HG03354 (cell line): Measurements from ENCODE around the gene THOC6.

Experiments
- ATAC-seq: cut with Tn5 transposase; IDR thresholded peaks from one replicate; pipeline ENCODE4 v1.9.1; 2021; ENCODE audit warnings: mild to moderate bottlenecking; ENCODE audit not compliant: unreplicated experiment, poor library complexity, severe bottlenecking

Gene THOC6

DNA sequence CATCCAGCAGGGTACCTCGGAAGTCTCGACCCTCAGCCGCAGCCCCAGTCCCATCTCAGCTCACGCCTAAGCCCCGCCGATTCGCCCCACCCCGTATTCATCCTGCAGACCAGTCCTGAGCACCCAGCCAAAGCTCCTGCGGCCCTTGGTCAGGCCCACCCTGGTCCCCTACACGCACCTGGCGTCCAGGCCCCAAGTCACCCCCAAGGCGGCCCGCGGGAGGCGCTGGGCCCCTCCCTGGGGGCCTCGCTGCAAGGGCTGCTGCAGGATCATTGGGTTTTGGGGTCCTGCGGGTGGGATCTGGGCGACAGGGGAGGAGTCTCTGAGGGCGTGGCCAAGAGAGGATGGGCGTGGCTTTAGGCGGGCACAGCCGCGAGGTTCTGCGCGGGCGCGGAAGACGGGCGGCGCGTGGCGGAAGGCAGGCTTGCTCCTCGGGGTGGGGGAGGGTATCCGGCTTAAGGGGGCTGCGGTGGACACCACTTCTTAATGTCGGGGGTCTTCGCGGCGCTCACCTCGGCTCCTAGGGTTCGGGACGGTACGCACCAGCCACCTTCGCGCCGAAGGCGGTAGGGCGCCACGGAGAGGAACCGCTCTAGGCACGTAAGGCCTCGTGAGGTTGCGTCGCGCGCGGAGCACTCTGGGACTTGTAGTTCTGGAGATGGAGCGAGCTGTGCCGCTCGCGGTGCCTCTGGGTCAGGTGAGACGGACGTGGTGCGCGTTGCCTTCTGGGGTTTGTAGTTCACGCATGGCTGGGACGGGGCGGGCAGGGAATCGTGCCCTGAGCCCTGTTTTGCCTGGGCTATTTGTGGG is at the start of gene THOC6, which contains the start of gene HCFC1R1:
Gene THOC6, plus strand, starts transcription at position 367 of the 810 bp plus-strand sequence. Its CDS starts 292 bp downstream, at position 659.
Gene HCFC1R1, minus strand, starts transcription at position 274 of the 810 bp plus-strand sequence. Its CDS starts 1 bp downstream, at position 273.
- ATAC-seq: peak; percentile 73

DNA sequence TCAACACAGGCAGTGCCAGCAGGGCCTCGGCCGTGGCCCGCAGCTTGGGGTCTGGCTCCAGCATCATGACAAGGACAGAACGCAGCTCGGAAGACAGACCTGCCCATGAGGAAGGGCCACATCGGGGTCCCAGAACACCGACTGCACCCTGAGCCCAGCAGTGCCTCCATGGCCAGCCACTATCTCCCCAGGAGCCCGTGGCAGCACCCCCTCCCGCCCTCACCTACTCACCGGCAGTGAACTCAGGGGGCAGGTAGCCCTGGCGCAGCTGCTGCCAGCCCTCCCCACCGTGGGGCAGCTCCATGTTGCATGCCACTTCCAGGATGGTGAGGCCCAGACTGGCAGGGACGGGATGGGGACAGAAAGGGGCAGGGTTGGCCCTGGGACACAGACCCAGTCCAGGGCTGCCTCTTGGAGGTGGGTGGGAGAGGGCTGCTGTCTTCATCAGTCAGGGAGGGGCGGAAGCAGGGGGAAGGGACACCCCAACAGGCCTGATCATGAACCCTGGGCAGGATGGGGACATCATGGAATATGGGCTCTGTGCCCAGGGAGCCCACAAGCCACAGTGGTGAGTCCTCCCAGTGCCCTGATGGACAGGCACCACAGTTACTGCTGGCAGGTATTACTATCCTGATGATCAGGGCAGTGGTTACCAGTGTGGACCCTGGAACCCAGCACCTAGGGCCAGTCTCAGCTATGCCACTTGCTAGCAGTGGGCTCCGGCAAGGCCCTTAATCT is 49.3 kb upstream of the THOC6 start:
- no peak for ATAC-seq

DNA sequence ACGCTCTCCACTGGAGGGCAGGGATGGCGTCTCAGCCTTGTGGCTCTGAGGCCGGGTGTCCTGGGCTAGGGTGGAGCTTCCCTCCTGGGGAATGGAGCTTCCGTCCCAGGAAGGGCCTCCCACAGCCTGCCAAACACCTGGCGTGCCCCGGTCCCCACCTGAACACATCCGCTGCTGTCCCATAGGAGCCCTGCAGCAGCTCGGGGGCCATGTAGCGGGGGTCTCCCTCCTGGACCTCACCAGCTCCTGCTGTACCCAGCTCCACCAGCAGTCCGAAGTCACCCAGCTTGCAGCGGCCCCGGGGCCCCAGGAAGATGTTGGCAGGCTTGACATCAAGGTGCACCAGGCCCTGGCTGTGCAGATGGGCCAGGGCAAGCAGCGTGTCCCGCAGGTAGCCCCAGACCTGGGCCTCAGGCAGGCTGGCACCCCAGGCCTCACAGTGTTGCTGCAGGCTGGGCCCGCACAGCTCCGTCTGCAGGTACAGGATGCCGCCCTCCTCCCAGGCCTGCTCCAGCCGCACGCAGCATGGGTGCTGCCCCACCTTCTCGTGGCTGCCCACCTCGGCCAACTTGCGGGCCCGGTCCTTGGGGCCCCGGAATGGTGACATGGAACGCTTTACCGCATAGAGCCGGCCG is 48.6 kb upstream of the THOC6 start:
- ATAC-seq: no peak

DNA sequence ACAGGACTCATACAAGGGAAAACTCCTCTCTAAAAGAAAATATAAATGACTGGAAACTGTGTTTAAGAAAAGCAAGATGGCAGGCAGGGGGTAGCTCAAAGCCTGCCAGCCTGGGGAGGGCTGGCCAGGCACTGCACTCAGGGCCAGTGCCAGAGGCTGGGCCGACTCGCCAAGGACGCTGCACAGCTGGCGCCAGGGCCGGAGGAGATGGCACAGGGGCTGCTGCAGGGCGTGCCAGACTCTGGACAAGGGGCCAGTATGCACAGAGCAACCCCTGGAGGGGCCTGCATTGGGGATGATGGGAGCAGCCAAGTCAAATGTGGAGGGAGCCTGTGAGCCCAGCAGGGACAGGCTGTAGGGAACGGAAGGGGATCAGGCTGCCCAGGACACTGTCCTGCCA is 47.6 kb upstream of the THOC6 start:
- no peak for ATAC-seq

GRCh38 chr16:2976673-2977072 is 47.2 kb upstream of the THOC6 start:
- no peak for ATAC-seq

GRCh38 chr16:2977440-2977839 is 46.4 kb upstream of the THOC6 start:
- no peak for ATAC-seq

- ATAC-seq: peak; percentile 3
Measured at GRCh38 chr16:2979669-2980226, 44.1 kb upstream of the THOC6 start.

- ATAC-seq: peak; percentile 77
Measured at GRCh38 chr16:2980227-2981176, 43.3 kb upstream of the THOC6 start, which contains the start of gene PKMYT1. TSS of gene PKMYT1 (minus strand) at chr16:2980446. CDS start at chr16:2979657, 789 bp downstream.

- ATAC-seq: no peak
Measured at GRCh38 chr16:2981177-2981898, 42.5 kb upstream of the THOC6 start.

DNA sequence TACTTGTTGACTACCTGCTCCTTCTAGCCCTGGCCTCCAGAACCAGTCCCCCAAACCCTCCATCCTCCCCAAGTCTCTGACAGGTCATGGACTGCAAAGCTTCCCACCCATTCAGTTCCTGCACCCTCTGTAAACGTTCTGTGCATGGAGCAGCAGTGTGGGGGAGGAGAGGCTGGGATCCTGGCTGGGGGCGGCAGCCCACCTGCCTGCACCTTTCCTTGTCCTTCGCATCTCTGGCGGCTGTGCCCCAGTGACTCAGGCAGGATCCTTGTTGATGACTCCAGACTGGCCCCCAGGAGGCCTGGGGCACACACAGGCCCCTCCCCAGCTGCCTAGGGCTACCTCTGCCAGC is 42.0 kb upstream of the THOC6 start:
- ATAC-seq: no peak

DNA sequence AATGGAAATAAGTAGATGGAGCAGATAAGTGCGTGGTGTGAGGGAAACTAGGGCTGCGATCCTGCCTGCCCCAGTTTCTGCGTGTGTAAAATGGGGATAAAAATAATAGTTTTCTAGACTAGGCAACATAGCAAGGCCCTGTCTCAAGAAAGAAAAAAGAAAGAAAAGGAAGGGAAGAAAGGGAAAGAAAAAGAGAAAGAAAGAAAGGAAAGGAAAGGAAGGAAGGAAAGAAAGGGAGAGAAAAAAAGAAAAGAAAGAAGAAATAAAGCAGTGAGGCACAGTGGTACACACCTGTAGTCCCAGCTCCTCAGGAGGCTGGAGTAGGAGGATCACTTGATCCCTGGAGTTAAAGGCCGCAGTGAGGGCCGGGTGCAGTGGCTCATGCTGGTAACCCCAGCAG is 41.4 kb upstream of the THOC6 start:
- no peak for ATAC-seq

GRCh38 chr16:2983706-2984136 is 40.1 kb upstream of the THOC6 start:
- no peak for ATAC-seq

GRCh38 chr16:2985462-2985861 is 38.4 kb upstream of the THOC6 start:
- ATAC-seq: no peak

- ATAC-seq: no peak
Measured at GRCh38 chr16:2985893-2986355, 37.9 kb upstream of the THOC6 start.

- ATAC-seq: no peak
Measured at GRCh38 chr16:2986623-2987188, 37.1 kb upstream of the THOC6 start.

DNA sequence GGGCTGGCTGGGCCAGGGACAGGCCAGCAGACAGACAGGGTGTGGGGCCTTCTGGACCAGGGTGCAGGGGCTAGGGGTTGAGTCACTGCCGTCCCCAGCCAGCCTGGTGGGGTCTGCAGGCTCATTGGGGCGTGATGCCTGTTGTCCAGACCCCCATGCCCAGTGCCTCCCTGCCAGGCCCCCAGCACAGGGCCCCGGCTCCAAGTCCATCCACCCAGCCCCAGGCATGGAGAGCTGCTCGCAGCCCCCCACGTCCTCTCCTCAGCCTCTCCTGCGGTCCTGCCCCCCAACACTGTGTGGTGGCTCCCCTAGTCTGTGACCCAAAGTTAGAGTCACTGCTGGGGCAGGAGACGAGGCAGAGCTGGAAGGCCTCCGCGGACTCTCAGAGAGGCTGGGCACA is 36.5 kb upstream of the THOC6 start:
- ATAC-seq: no peak

GRCh38 chr16:2987833-2988232 is 36.0 kb upstream of the THOC6 start:
- no peak for ATAC-seq

DNA sequence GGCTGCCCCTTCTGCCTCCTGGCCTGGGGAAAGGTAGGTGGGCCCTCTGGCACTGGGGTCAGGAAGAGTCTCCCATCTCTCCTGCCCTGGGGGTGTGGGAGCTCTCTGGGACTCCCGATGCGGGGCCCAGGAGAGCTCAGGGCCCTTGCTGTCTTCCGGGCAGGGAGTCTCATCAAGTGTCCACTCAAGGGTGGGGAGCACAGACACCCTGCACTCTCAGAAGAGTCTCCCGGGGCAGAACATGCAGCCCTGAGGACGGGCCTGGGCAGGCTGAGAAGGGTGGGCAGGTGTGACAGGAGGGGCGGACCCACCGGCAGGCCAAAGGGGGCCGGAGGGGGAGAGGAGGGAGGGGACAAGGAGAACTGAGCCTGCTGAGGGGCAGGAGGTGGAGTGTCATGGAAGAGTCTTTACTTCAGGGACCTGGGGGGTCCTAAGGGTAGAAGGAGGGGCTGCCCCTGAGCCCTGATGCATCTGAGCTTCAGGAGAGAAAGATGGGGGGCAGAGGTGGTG is 35.2 kb upstream of the THOC6 start:
- no peak for ATAC-seq
